ENCODE data around the gene OR4K14. TPM values are rescaled to one million over a fixed set of nuclear protein-coding genes. Genes with fewer than 3 reads are reported as not detected.

Gene OR4K14
- total RNA-seq (not detected), total RNA-seq (0 to 0.07 (median 0) reads per million in 172 experiments)
- not detected for polyA plus RNA-seq (2013, experiment 1 of 2)
- not detected for polyA plus RNA-seq (2013, experiment 2 of 2)

- intact Hi-C loops (cut with DNase I, micrococcal nuclease), result no loop called here
- Histone ChIP-seq H3K4me3 (ENCODE audit: low read length) (no peak within 1 kb of the TSS), H3K27me3 (ENCODE audit: control insufficient read depth in 1 of 2, insufficient read depth in 2 of 2, low read length in 2 of 2) (no peaks in the 10 kb centered on the region), H3K9me3 (ENCODE audit: control insufficient read depth in 1 of 2, insufficient read depth in 1 of 2, low read length in 2 of 2) (peaks cover 0 to under 1% of the 10 kb centered on the region in 2 experiments), H3K4me1 (ENCODE audit: insufficient read depth, low read length) (no peaks in the 10 kb centered on the region), H3K27ac (ENCODE audit: low read depth in 1 of 2, low read length in 2 of 2) (no peak within 1 kb of the TSS), H3K36me3 (ENCODE audit: insufficient read depth, low read length) (no peaks in the 10 kb centered on the region)
- no peaks in the 10 kb centered on the region for H3K36me3 Mint-ChIP-seq (ENCODE audit: low read depth)
- peaks cover under 1% of the 10 kb centered on the region for H3K9me3 Mint-ChIP-seq
- H3K4me3 Mint-ChIP-seq, result no peak within 1 kb of the TSS
- H3K27ac Mint-ChIP-seq, result no peak within 1 kb of the TSS
- DNase-seq, result no peak
- H3K4me1 Mint-ChIP-seq (ENCODE audit: low read depth), result no peaks in the 10 kb centered on the region
- peaks cover 5% of the 10 kb centered on the region for H3K27me3 Mint-ChIP-seq
- ChIA-PET POLR2A (no interaction called here), CTCF (no interaction called here)
- TF ChIP-seq CTCF (IDR thresholded peaks at IDR 0.05), result no peak
- no peak for ATAC-seq (ENCODE audit: poor library complexity)
Observed at GRCh38 chr14:20019257-20019865, at the start of gene OR4K14. Gene OR4K14, minus strand, starts transcription at chr14:20019307. Its CDS starts 4,114 bp downstream, at chr14:20015193.

- Histone ChIP-seq H3K36me3 (ENCODE audit: insufficient read depth, low read length) (no peaks in the 10 kb centered on the region), H3K4me1 (ENCODE audit: insufficient read depth, low read length) (no peaks in the 10 kb centered on the region), H3K27me3 (ENCODE audit: control insufficient read depth in 1 of 2, insufficient read depth in 2 of 2, low read length in 2 of 2) (no peaks in the 10 kb centered on the region), H3K4me3 (ENCODE audit: low read length) (no peak within 1 kb of the TSS), H3K27ac (ENCODE audit: low read depth in 1 of 2, low read length in 2 of 2) (no peak within 1 kb of the TSS), H3K9me3 (ENCODE audit: control insufficient read depth in 1 of 2, insufficient read depth in 1 of 2, low read length in 2 of 2) (peaks cover 0 to 3% of the 10 kb centered on the region in 2 experiments)
- H3K4me1 Mint-ChIP-seq (ENCODE audit: low read depth), result peaks cover 5% of the 10 kb centered on the region
- DNase-seq, result no peak
- POLR2A ChIA-PET, result no interaction called here
- H3K4me3 Mint-ChIP-seq, result no peak within 1 kb of the TSS
- H3K9me3 Mint-ChIP-seq, result no peaks in the 10 kb centered on the region
- no peak for ATAC-seq (ENCODE audit: poor library complexity)
- H3K27ac Mint-ChIP-seq, result no peak within 1 kb of the TSS
- CTCF ChIA-PET, result no interaction called here
- no peak for TF ChIP-seq CTCF (IDR thresholded peaks at IDR 0.05)
- H3K27me3 Mint-ChIP-seq, result peaks cover 12% of the 10 kb centered on the region
- H3K36me3 Mint-ChIP-seq (ENCODE audit: low read depth), result no peaks in the 10 kb centered on the region
- intact Hi-C loops (cut with DNase I, micrococcal nuclease), result no loop called here
Observed at GRCh38 chr14:20059745-20060144, 40.6 kb upstream of the OR4K14 start, which contains the start of gene OR4L1. Gene OR4L1, plus strand, starts transcription at chr14:20060045. Its CDS starts 0 bp downstream, at chr14:20060045.

DNA sequence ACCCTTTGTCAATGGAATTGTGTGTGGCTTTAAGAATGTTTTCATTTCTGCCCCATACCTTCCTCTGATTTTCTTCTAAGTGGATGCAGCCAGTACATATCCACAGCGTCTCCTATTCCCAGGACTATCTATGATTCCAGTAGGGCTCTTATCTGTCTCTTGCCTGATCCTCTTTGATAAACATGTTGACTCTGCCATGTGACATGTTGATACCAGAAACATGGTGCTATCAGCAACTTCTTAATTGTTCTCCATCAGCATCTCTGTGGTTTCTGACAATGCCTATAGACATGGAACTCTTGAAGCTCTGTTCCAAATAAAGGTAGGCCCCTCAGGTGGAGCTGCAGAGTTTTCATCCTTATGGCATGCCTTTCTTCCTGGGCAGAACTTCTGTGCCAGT lies 29.1 kb upstream of the OR4K14 start:
- peaks cover 30% of the 10 kb centered on the region for H3K27me3 Mint-ChIP-seq
- CTCF ChIA-PET, result interaction anchor here (1.2 kb wide), 1 partner anchor 17 kb away, joined by 3 read pairs; no protein-coding TSS in a partner anchor
- no peak overlapping the region for H3K4me3 ChIP-seq (ENCODE audit: low read length)
- H3K36me3 ChIP-seq (ENCODE audit: insufficient read depth, low read length), result no peaks in the 10 kb centered on the region
- H3K4me1 ChIP-seq (ENCODE audit: insufficient read depth, low read length), result no peaks in the 10 kb centered on the region
- no peaks in the 10 kb centered on the region for H3K9me3 ChIP-seq (ENCODE audit: control insufficient read depth in 1 of 2, insufficient read depth in 1 of 2, low read length in 2 of 2)
- intact Hi-C loops (cut with DNase I, micrococcal nuclease), result no loop called here
- H3K9me3 Mint-ChIP-seq, result no peaks in the 10 kb centered on the region
- POLR2A ChIA-PET, result no interaction called here
- H3K27me3 ChIP-seq (ENCODE audit: control insufficient read depth in 1 of 2, insufficient read depth in 2 of 2, low read length in 2 of 2), result peaks cover 0 to 13% of the 10 kb centered on the region in 2 experiments
- no peak overlapping the region for H3K4me3 Mint-ChIP-seq
- H3K27ac ChIP-seq (ENCODE audit: low read depth in 1 of 2, low read length in 2 of 2), result no peak overlapping the region
- ATAC-seq (ENCODE audit: poor library complexity), result no peak
- DNase-seq, result no peak
- no peak for TF ChIP-seq CTCF (IDR thresholded peaks at IDR 0.05)
- no peaks in the 10 kb centered on the region for H3K36me3 Mint-ChIP-seq (ENCODE audit: low read depth)
- H3K4me1 Mint-ChIP-seq (ENCODE audit: low read depth), result no peaks in the 10 kb centered on the region
- no peak overlapping the region for H3K27ac Mint-ChIP-seq
